ENCODE results near the gene CD27. TPM values are rescaled to one million over a fixed set of nuclear protein-coding genes. Genes with fewer than 3 reads are reported as not detected.

The CD27 gene
- total RNA-seq, 1 donor from 2014 or later, result not detected

DNA sequence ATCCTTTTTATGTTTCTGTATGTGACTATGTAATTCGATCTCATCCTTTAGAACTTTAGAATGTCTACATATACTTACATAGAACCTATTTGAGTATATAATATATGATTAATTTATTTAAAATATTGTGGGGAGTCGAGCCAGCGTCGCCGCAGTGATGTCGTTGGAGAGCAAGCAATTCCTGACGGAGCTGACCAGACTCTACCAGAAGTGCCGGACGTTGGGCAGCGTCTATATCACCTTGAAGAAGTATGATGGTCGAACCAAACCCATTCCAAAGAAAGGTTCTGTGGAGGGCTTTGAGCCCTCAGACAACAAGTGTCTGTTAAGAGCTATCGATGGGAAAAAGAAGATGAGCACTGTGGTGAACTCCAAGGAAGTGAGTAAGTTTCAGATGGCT, 6.4 kb upstream of the CD27 start:
- DNase-seq (ENCODE audit: low read depth), result no peak
- TF ChIP-seq, protein P1, sequence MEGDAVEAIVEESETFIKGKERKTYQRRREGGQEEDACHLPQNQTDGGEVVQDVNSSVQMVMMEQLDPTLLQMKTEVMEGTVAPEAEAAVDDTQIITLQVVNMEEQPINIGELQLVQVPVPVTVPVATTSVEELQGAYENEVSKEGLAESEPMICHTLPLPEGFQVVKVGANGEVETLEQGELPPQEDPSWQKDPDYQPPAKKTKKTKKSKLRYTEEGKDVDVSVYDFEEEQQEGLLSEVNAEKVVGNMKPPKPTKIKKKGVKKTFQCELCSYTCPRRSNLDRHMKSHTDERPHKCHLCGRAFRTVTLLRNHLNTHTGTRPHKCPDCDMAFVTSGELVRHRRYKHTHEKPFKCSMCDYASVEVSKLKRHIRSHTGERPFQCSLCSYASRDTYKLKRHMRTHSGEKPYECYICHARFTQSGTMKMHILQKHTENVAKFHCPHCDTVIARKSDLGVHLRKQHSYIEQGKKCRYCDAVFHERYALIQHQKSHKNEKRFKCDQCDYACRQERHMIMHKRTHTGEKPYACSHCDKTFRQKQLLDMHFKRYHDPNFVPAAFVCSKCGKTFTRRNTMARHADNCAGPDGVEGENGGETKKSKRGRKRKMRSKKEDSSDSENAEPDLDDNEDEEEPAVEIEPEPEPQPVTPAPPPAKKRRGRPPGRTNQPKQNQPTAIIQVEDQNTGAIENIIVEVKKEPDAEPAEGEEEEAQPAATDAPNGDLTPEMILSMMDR (IDR thresholded peaks at IDR 0.05; ENCODE audit: insufficient read depth, low read length, severe bottlenecking), result no peak
- no peak for FAIRE-seq

DNA sequence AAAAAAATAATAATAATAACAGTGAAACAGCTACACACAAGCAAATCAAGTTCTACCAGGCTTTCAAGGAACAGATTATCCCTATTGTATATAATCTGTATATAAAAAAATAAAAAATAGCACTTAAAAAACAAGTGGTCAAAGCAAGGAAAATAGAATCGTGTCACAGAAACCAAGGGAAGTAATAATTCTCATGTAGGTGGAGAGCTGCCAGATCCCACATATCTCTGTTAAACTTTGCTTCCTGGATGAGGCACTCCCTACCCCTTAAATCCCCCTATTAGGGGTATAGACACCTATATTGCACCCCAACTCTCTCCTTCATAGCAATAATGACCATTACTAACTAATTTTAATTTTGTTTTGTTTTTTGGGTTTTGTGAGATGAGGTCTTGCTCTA, 4.4 kb upstream of the CD27 start:
- DNase-seq (ENCODE audit: low read depth), result no peak
- no peak for FAIRE-seq
- Histone ChIP-seq H3K4me3 (ENCODE audit: low read depth, low read length) (no peak overlapping the region), H3K36me3 (ENCODE audit: control insufficient read depth, insufficient read depth, low read length) (no peaks in the 10 kb centered on the region), H3K27me3 (ENCODE audit: control insufficient read depth, insufficient read depth, low read length) (no peaks in the 10 kb centered on the region)
- TF ChIP-seq, protein P1 (IDR thresholded peaks at IDR 0.05; ENCODE audit: insufficient read depth, low read length, severe bottlenecking), result no peak

More for the DNA sequence above, 6.4 kb upstream of the CD27 start:
- Histone ChIP-seq H3K4me3 (ENCODE audit: low read depth, low read length) (no peak overlapping the region), H3K27me3 (ENCODE audit: control insufficient read depth, insufficient read depth, low read length) (no peaks in the 10 kb centered on the region), H3K36me3 (ENCODE audit: control insufficient read depth, insufficient read depth, low read length) (no peaks in the 10 kb centered on the region)

DNA sequence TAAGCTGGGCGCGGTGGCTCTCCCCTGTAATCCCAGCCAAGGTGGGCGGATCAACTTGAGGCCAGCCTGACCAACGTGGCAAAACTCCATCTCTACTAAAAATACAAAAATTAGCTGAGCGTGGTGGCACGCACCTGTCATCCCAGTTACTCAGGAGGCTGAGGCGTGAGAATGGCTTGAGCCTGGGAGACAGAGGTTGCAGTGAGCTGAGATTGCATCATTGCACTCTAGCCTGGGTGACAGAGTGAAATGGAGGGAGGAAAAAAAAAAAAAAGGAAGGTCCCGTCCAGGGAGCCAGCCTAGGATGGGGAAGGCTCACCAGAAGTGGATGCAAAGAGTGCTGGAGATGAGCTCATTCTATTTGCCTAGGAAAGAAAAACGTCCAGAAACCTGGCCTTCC, 1.9 kb upstream of the CD27 start:
- Histone ChIP-seq H3K27me3 (ENCODE audit: control insufficient read depth, insufficient read depth, low read length) (no peaks in the 10 kb centered on the region), H3K36me3 (ENCODE audit: control insufficient read depth, insufficient read depth, low read length) (peaks cover 1% of the 10 kb centered on the region), H3K4me3 (ENCODE audit: low read depth, low read length) (no peak overlapping the region)
- DNase-seq (ENCODE audit: low read depth) (no peak), FAIRE-seq (no peak)
- TF ChIP-seq, protein P1 (IDR thresholded peaks at IDR 0.05; ENCODE audit: insufficient read depth, low read length, severe bottlenecking), result no peak

GRCh38 chr12:6443361-6443983, 1.3 kb upstream of the CD27 start:
- Histone ChIP-seq H3K27me3 (ENCODE audit: control insufficient read depth, insufficient read depth, low read length) (no peaks in the 10 kb centered on the region), H3K36me3 (ENCODE audit: control insufficient read depth, insufficient read depth, low read length) (peaks cover 1% of the 10 kb centered on the region), H3K4me3 (ENCODE audit: low read depth, low read length) (no peak overlapping the region)
- FAIRE-seq (no peak), DNase-seq (ENCODE audit: low read depth) (no peak)
- TF ChIP-seq, protein P1 (IDR thresholded peaks at IDR 0.05; ENCODE audit: insufficient read depth, low read length, severe bottlenecking), result no peak

DNA sequence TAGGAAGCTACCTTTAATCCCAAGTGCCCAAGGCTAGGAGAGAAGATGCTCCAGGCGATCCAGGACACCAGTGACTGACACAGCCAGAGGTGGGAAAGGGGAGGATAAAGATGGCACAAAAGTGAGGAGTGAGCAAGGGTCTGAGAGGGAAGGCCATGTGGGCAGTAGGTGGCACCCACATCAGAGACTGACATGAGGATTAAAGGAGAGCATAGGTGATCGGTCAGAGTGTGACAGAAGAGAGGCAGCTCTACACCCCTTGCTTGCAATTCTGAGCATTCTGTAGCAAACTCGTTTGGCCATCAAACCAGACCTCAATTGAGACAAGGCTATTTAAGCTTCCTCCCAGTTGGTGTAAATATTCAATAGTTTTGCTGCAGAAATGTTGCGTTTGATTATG, 724 bp upstream of the CD27 start:
- FAIRE-seq, result no peak
- TF ChIP-seq, protein P1 (IDR thresholded peaks at IDR 0.05; ENCODE audit: insufficient read depth, low read length, severe bottlenecking), result no peak
- no peak overlapping the region for H3K4me3 ChIP-seq (ENCODE audit: low read depth, low read length)
- DNase-seq (ENCODE audit: low read depth), result no peak
- H3K36me3 ChIP-seq (ENCODE audit: control insufficient read depth, insufficient read depth, low read length), result peaks cover 1% of the 10 kb centered on the region
- H3K27me3 ChIP-seq (ENCODE audit: control insufficient read depth, insufficient read depth, low read length), result no peaks in the 10 kb centered on the region
